Body of pancreas (tissue), 4 donors: ENCODE results near the gene F2R. TPM values are rescaled to one million over a fixed set of nuclear protein-coding genes. Genes with fewer than 3 reads are reported as not detected.

Experiments used
- ATAC-seq: fragments of 150-250 bp; one replicate; pipeline ENCODE4 v1.9.1; 2016
- DNase-seq, 4 donors: peaks; one replicate each; pipeline ENCODE4 v3.0.0-alpha.2; 2019
- H3K27ac ChIP-seq, 4 donors: fragments of 200-600 bp; sonication (generic); 1 replicate in 3 of 4; 2 replicates in 1 of 4; pipeline versions ENCODE4 v1.5.1 to v1.6.1; 2016 to 2019; ENCODE audit warnings: mild to moderate bottlenecking in 1 of 4, mixed read lengths in 1 of 4, moderate library complexity in 1 of 4
- H3K27me3 ChIP-seq, 2 donors: fragments of 200-600 bp; sonication (generic); one replicate each; pipeline ENCODE4 v1.6.0; 2016; ENCODE audit warnings: mild to moderate bottlenecking in 1 of 2
- H3K36me3 ChIP-seq, 2 donors: fragments of 200-600 bp; sonication (generic); replicated peaks in 1 of 2; 2 replicates each; pipeline ENCODE4 v1.5.1; 2016; ENCODE audit warnings: low read depth in 2 of 2; ENCODE audit not compliant: insufficient read depth in 1 of 2
- H3K4me1 ChIP-seq: fragments of 200-600 bp; sonication (generic); one replicate; pipeline ENCODE4 v1.6.0; 2016
- H3K4me3 ChIP-seq, 2 donors: fragments of 200-600 bp; sonication (generic); 1 replicate in 1 of 2; 2 replicates in 1 of 2; pipeline ENCODE4 v1.5.1; 2016 to 2019
- H3K9me3 ChIP-seq, 3 donors: fragments of 200-600 bp; sonication (generic); 1 replicate in 2 of 3; 2 replicates in 1 of 3; pipeline ENCODE4 v1.5.1; 2016
- POLR2A ChIP-seq, 3 donors: fragments of 450-650 bp; IDR thresholded peaks; one replicate each; pipeline ENCODE4 v1.6.1; 2016; ENCODE audit warnings: antibody characterized with exemption in 3 of 3, mild to moderate bottlenecking in 2 of 3
- WGBS, 2 donors: methylation state at CpG; one replicate each; pipeline ENCODE4 v1.1.5; 2017; 5-methylcytosine and 5-hydroxymethylcytosine counted together
- intact Hi-C: fragments of 100-400 bp; cut with DNase I; formaldehyde crosslinking; loops from one replicate; pipeline ENCODE4 v1.15.1; 2023
- total RNA-seq, 2 donors: library from RNA; depleted of rRNA; stranded (reverse); fragments of >200 nt; gene quantifications; one replicate each; pipeline ENCODE4 v1.1.0, GENCODE V29; 2016
- TF ChIP-seq, protein P1 (sequence below), 7 experiments: fragments of 450-650 bp in 4 of 7; fragments of 200-600 bp in 3 of 7; sonication (generic) in 3 of 7; IDR thresholded peaks; one replicate each; pipeline ENCODE4 v1.5.1; 2016 to 2019; ENCODE audit warnings: antibody characterized with exemption in 7 of 7

F2R gene
- total RNA-seq, 2 donors from 2014 or later: 2.3 to 13.0 TPM

DNA sequence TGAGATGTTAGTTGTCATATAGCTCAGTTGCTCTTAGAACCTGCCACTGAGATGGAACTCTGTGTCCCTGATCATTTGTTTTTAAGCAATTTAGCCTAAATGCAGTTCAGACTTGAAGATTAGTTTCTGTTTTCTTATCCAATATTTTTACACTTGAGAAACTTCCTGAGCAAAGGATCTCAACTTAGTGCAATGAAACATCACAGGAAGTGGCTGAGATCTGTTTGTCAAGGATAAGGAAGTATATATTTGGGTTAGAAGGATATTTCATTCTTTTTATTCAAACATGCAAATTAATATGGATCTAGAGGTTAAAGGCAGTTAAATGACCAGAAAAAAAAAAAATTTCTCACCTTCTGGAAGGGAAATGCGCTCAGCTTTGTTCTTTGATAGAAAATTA is 19.7 kb upstream of the F2R start:
- TF ChIP-seq POLR2A (IDR thresholded peaks at IDR 0.05): no peak
- TF ChIP-seq, protein P1, sequence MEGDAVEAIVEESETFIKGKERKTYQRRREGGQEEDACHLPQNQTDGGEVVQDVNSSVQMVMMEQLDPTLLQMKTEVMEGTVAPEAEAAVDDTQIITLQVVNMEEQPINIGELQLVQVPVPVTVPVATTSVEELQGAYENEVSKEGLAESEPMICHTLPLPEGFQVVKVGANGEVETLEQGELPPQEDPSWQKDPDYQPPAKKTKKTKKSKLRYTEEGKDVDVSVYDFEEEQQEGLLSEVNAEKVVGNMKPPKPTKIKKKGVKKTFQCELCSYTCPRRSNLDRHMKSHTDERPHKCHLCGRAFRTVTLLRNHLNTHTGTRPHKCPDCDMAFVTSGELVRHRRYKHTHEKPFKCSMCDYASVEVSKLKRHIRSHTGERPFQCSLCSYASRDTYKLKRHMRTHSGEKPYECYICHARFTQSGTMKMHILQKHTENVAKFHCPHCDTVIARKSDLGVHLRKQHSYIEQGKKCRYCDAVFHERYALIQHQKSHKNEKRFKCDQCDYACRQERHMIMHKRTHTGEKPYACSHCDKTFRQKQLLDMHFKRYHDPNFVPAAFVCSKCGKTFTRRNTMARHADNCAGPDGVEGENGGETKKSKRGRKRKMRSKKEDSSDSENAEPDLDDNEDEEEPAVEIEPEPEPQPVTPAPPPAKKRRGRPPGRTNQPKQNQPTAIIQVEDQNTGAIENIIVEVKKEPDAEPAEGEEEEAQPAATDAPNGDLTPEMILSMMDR (IDR thresholded peaks at IDR 0.05): no peak
- WGBS, 2 donors: 91 to 94% methylated on average over 1 of the region's 1 CpG

DNA sequence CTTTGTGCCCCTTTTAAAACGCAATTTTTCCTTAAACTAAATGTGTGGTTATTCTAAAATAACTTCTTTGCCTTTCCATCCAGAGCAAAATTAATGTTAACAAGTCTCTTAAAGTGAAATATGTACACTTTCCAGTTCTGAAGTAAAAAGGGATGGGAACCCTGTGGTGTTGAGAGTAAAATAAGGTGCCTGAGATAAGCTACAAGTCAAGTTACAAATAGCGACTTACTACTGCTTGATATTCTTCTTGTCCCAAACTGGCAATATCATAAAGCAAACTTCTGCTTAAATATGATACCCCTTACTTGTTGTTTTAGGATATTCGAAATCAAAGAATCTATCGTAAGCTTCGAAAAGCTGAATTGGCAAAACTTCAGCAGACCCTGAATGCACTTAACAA is 18.3 kb upstream of the F2R start:
- 94 to 96% methylated on average over 5 of the region's 5 CpGs for WGBS, 2 donors
- intact Hi-C loops: no loop called here
- H3K36me3 ChIP-seq: peaks cover 6 to 10% of the 10 kb centered on the region in 2 donors
- H3K9me3 ChIP-seq: no peaks in the 10 kb centered on the region
- H3K27me3 ChIP-seq: no peaks in the 10 kb centered on the region
- ATAC-seq: no peak
- DNase-seq: no peak
- no peak overlapping the region for H3K4me3 ChIP-seq
- H3K27ac ChIP-seq: no peak overlapping the region
- no peaks in the 10 kb centered on the region for H3K4me1 ChIP-seq
- TF ChIP-seq POLR2A (IDR thresholded peaks at IDR 0.05): no peak
- TF ChIP-seq, protein P1 (IDR thresholded peaks at IDR 0.05): no peak

More for the DNA sequence above, 19.7 kb upstream of the F2R start:
- no peak overlapping the region for H3K27ac ChIP-seq
- intact Hi-C loops: no loop called here
- H3K27me3 ChIP-seq: no peaks in the 10 kb centered on the region
- H3K36me3 ChIP-seq: peaks cover 6 to 10% of the 10 kb centered on the region in 2 donors
- H3K9me3 ChIP-seq: no peaks in the 10 kb centered on the region
- DNase-seq: no peak
- no peak overlapping the region for H3K4me3 ChIP-seq
- H3K4me1 ChIP-seq: no peaks in the 10 kb centered on the region
- no peak for ATAC-seq

GRCh38 chr5:76700571-76700970 is 15.4 kb upstream of the F2R start:
- Histone ChIP-seq H3K27ac (no peak overlapping the region), H3K4me1 (no peaks in the 10 kb centered on the region), H3K9me3 (no peaks in the 10 kb centered on the region), H3K27me3 (no peaks in the 10 kb centered on the region), H3K4me3 (no peak overlapping the region), H3K36me3 (peaks cover 6 to 9% of the 10 kb centered on the region in 2 donors)
- ATAC-seq: no peak
- DNase-seq: no peak
- 96 to 97% methylated on average over 2 of the region's 2 CpGs for WGBS, 2 donors
- intact Hi-C loops: no loop called here
- TF ChIP-seq POLR2A (IDR thresholded peaks at IDR 0.05): no peak
- TF ChIP-seq, protein P1 (IDR thresholded peaks at IDR 0.05): no peak

GRCh38 chr5:76701298-76701697 is 14.6 kb upstream of the F2R start:
- DNase-seq (no peak), ATAC-seq (no peak)
- no peaks in the 10 kb centered on the region for H3K9me3 ChIP-seq
- H3K36me3 ChIP-seq: peaks cover 6% of the 10 kb centered on the region in 2 donors
- H3K27ac ChIP-seq: no peak overlapping the region
- no peaks in the 10 kb centered on the region for H3K27me3 ChIP-seq
- H3K4me1 ChIP-seq: no peaks in the 10 kb centered on the region
- TF ChIP-seq, protein P1 (IDR thresholded peaks at IDR 0.05): no peak
- TF ChIP-seq POLR2A (IDR thresholded peaks at IDR 0.05): no peak
- no peak overlapping the region for H3K4me3 ChIP-seq
- intact Hi-C loops: no loop called here
- WGBS, 2 donors: 60 to 77% methylated on average over 2 of the region's 2 CpGs

GRCh38 chr5:76703707-76704106 is 12.2 kb upstream of the F2R start:
- no peaks in the 10 kb centered on the region for H3K4me1 ChIP-seq
- DNase-seq: no peak
- WGBS, 2 donors: 17 to 28% methylated on average over 2 of the region's 2 CpGs
- H3K4me3 ChIP-seq: no peak overlapping the region
- H3K27me3 ChIP-seq: no peaks in the 10 kb centered on the region
- intact Hi-C loops: no loop called here
- peaks cover 5 to 6% of the 10 kb centered on the region in 2 donors for H3K36me3 ChIP-seq
- H3K9me3 ChIP-seq: no peaks in the 10 kb centered on the region
- no peak for ATAC-seq
- H3K27ac ChIP-seq: no peak overlapping the region
- TF ChIP-seq, protein P1 (IDR thresholded peaks at IDR 0.05): no peak
- no peak for TF ChIP-seq POLR2A (IDR thresholded peaks at IDR 0.05)
